Prostate gland (tissue), 2 donors: ENCODE results near the gene IL2RG. TPM values are rescaled to one million over a fixed set of nuclear protein-coding genes. Genes with fewer than 3 reads are reported as not detected.

Experiments
- DNase-seq: peaks from one replicate; pipeline ENCODE4 v3.0.0-alpha.2; 2019; ENCODE audit warnings: low spot score
- H3K27ac ChIP-seq, 2 donors: fragments of 200-600 bp; sonication (generic); 2 replicates each; pipeline ENCODE4 v1.5.1; 2017 to 2019
- H3K27me3 ChIP-seq: fragments of 200-600 bp; sonication (generic); replicated peaks from 2 replicates; pipeline ENCODE4 v1.5.1; 2019; ENCODE audit not compliant: insufficient read depth
- H3K36me3 ChIP-seq, 2 donors: fragments of 200-600 bp; sonication (generic); 1 replicate in 1 of 2; 2 replicates in 1 of 2; pipeline versions ENCODE4 v1.5.1 to v1.8.1; 2017 to 2019
- H3K4me1 ChIP-seq: fragments of 200-600 bp; sonication (generic); replicated peaks from 2 replicates; pipeline ENCODE4 v1.5.1; 2019
- H3K4me3 ChIP-seq, 2 donors: fragments of 200-600 bp; sonication (generic); 2 replicates each; pipeline ENCODE4 v1.5.1; 2017 to 2019
- H3K9me3 ChIP-seq: fragments of 200-600 bp; sonication (generic); 2 replicates; pipeline ENCODE4 v1.5.1; 2017
- CTCF ChIP-seq, 4 experiments: fragments of 200-600 bp in 2 of 4; fragments of 450-650 bp in 2 of 4; sonication (generic) in 2 of 4; IDR thresholded peaks; 1 replicate in 3 of 4; 2 replicates in 1 of 4; pipeline ENCODE4 v1.5.1; 2016 to 2019; ENCODE audit warnings: antibody characterized with exemption in 4 of 4, mild to moderate bottlenecking in 2 of 4, moderate library complexity in 2 of 4
- POLR2A ChIP-seq: fragments of 450-650 bp; IDR thresholded peaks from one replicate; pipeline ENCODE4 v1.6.1; 2016; ENCODE audit warnings: antibody characterized with exemption, mild to moderate bottlenecking
- POLR2AphosphoS5 ChIP-seq: sonication (generic); formaldehyde crosslinking; IDR thresholded peaks from one replicate; pipeline ENCODE4 v1.6.1; 2017; ENCODE audit warnings: antibody characterized with exemption
- WGBS: methylation state at CpG from one replicate; pipeline ENCODE4 v1.1.5; 2018; 5-methylcytosine and 5-hydroxymethylcytosine counted together
- intact Hi-C: fragments of 100-400 bp; cut with DNase I; formaldehyde crosslinking; loops from one replicate; pipeline ENCODE4 v1.14.2; 2022
- total RNA-seq, 2 donors: library from RNA; depleted of rRNA; stranded (reverse); fragments of >200 nt; gene quantifications; one replicate each; pipeline ENCODE4 v1.1.0, GENCODE V29; 2016

IL2RG gene
- 1 to 10 TPM in 1 of 2 donors, under 1 TPM in 1; 0.73 to 2.8 TPM for total RNA-seq

GRCh38 chrX:71111141-71111843, at the start of gene IL2RG:
IL2RG (minus strand) TSS chrX:71111577; CDS start chrX:71111539, 38 bp downstream.
- WGBS: 59% methylated on average over 8 of the region's 8 CpGs
- DNase-seq: no peak
- intact Hi-C loops: no loop called here
- H3K4me1 ChIP-seq: no peaks in the 10 kb centered on the region
- no peaks in the 10 kb centered on the region for H3K27me3 ChIP-seq
- H3K4me3 ChIP-seq: no peak within 1 kb of the TSS
- H3K27ac ChIP-seq: no peak within 1 kb of the TSS
- H3K36me3 ChIP-seq: no peaks in the 10 kb centered on the region
- no peaks in the 10 kb centered on the region for H3K9me3 ChIP-seq
- no peak for TF ChIP-seq POLR2AphosphoS5
- peak; percentile 9 for TF ChIP-seq POLR2A

- no peaks in the 10 kb centered on the region for H3K27me3 ChIP-seq
- TF ChIP-seq POLR2AphosphoS5: no peak
- no peak for TF ChIP-seq CTCF (IDR thresholded peaks at IDR 0.05)
- TF ChIP-seq POLR2A: no peak
- H3K4me3 ChIP-seq: no peak overlapping the region
- H3K4me1 ChIP-seq: no peaks in the 10 kb centered on the region
- no peaks in the 10 kb centered on the region for H3K36me3 ChIP-seq
- H3K27ac ChIP-seq: no peak overlapping the region
- DNase-seq: no peak
- no peaks in the 10 kb centered on the region for H3K9me3 ChIP-seq
- 65% methylated on average over 3 of the region's 3 CpGs for WGBS
- intact Hi-C loops: no loop called here
Observed at GRCh38 chrX:71160475-71160874, 49.1 kb upstream of the IL2RG start.

GRCh38 chrX:71159335-71159734, 48.0 kb upstream of the IL2RG start:
- H3K4me1 ChIP-seq: no peaks in the 10 kb centered on the region
- no peak for TF ChIP-seq POLR2A
- no peak for TF ChIP-seq CTCF (IDR thresholded peaks at IDR 0.05)
- no peak for TF ChIP-seq POLR2AphosphoS5
- no peaks in the 10 kb centered on the region for H3K9me3 ChIP-seq
- 92% methylated on average over 5 of the region's 5 CpGs for WGBS
- no peak for DNase-seq
- H3K4me3 ChIP-seq: no peak overlapping the region
- no peak overlapping the region for H3K27ac ChIP-seq
- no peaks in the 10 kb centered on the region for H3K36me3 ChIP-seq
- intact Hi-C loops: no loop called here
- H3K27me3 ChIP-seq: no peaks in the 10 kb centered on the region

- WGBS: 72% methylated on average over 6 of the region's 6 CpGs
- H3K27me3 ChIP-seq: no peaks in the 10 kb centered on the region
- H3K4me3 ChIP-seq: no peak overlapping the region
- no peaks in the 10 kb centered on the region for H3K36me3 ChIP-seq
- no peaks in the 10 kb centered on the region for H3K9me3 ChIP-seq
- intact Hi-C loops: no loop called here
- no peak for TF ChIP-seq CTCF (IDR thresholded peaks at IDR 0.05)
- no peak for TF ChIP-seq POLR2AphosphoS5
- TF ChIP-seq POLR2A: no peak
- H3K4me1 ChIP-seq: no peaks in the 10 kb centered on the region
- no peak overlapping the region for H3K27ac ChIP-seq
- DNase-seq: no peak
Observed at GRCh38 chrX:71158603-71159002, 47.2 kb upstream of the IL2RG start.

- Histone ChIP-seq H3K4me3 (no peak overlapping the region), H3K27me3 (no peaks in the 10 kb centered on the region), H3K27ac (no peak overlapping the region), H3K9me3 (no peaks in the 10 kb centered on the region), H3K4me1 (no peaks in the 10 kb centered on the region), H3K36me3 (no peaks in the 10 kb centered on the region)
- 91% methylated on average over 3 of the region's 3 CpGs for WGBS
- DNase-seq: no peak
- TF ChIP-seq POLR2AphosphoS5 (no peak), CTCF (IDR thresholded peaks at IDR 0.05) (no peak), POLR2A (no peak)
- intact Hi-C loops: no loop called here
Observed at GRCh38 chrX:71154641-71155040, 43.3 kb upstream of the IL2RG start.
